Breast epithelium (tissue), 3 donors: ENCODE results near the gene GLRA1.

Experiments
- CTCF ChIP-seq, 3 donors: fragments of 450-650 bp; IDR thresholded peaks; one replicate each; pipeline ENCODE4 v1.5.1; 2016 to 2017; ENCODE audit warnings: antibody characterized with exemption in 3 of 3, mild to moderate bottlenecking in 3 of 3, moderate library complexity in 3 of 3
- POLR2A ChIP-seq: fragments of 450-650 bp; IDR thresholded peaks from one replicate; pipeline ENCODE4 v1.6.1; 2016; ENCODE audit warnings: antibody characterized with exemption, mild to moderate bottlenecking, moderate library complexity
- POLR2AphosphoS5 ChIP-seq, 3 donors: sonication (generic); formaldehyde crosslinking; IDR thresholded peaks; one replicate each; pipeline ENCODE4 v1.6.1; 2017; ENCODE audit warnings: antibody characterized with exemption in 3 of 3

GRCh38 chr5:151952238-151952637 lies 27.6 kb upstream of the GLRA1 start:
- no peak for TF ChIP-seq CTCF (IDR thresholded peaks at IDR 0.05)
- TF ChIP-seq POLR2AphosphoS5 (IDR thresholded peaks at IDR 0.05): no peak
- no peak for TF ChIP-seq POLR2A
